Fibroblast of skin of back (primary cell): ENCODE data around the gene CYBB.
A peak's percentile ranks its signal among the peaks of the same experiment; 100 is the strongest.

ENCODE experiments used
- DNase-seq: peaks from one replicate; pipeline ENCODE4 v3.0.0-alpha.2; 2013

Gene CYBB

DNA sequence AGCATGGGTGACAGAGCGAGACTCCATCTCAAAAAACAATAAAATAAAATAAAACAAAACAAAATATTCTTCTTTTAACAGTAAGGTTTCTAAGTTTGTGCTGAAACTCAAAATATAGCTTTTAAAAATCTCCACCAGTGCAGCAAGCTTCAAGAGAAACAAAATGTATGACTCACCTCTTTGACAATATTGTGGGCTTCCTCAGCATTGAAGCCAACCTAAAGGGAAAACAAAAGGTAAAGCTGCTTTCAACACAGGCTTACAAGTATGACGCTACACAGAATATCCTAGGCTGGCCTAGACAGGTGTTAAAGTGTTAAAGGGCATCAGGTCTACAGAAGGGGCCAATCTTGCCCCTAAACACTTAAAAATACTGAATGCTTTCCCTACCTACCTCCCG is 66.3 kb downstream of the CYBB start:
- DNase-seq = no peak

GRCh38 chrX:37846558-37846933 is 66.7 kb downstream of the CYBB start:
- no peak for DNase-seq

GRCh38 chrX:37846934-37847732 is 67.3 kb downstream of the CYBB start, which contains the start of gene DYNLT3:
DYNLT3 (minus strand) TSS chrX:37847571; CDS start chrX:37847510, 61 bp downstream.
- DNase-seq = peak; percentile 80

- no peak for DNase-seq
Measured at GRCh38 chrX:37847733-37848197, 67.9 kb downstream of the CYBB start.

GRCh38 chrX:37854148-37854547 is 74.3 kb downstream of the CYBB start:
- no peak for DNase-seq

DNA sequence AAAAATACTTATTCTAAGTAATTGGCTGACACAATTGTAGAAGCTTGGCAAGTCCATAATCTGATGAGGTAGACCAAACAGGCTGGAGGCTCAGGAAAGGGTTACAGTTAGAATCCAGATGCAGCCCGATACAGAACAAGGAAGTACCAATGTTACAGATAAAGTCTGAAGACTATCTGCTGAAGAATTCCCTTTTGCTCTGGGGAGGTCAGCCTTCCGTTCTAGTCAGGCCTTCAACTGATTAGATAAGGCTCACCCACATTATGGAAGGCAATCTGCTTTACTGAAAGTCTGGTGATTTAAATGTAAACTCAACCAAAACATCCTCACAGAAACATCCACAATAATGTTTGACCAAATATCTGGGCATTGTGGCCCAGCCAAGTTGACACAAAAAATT is 74.9 kb downstream of the CYBB start:
- no peak for DNase-seq

DNA sequence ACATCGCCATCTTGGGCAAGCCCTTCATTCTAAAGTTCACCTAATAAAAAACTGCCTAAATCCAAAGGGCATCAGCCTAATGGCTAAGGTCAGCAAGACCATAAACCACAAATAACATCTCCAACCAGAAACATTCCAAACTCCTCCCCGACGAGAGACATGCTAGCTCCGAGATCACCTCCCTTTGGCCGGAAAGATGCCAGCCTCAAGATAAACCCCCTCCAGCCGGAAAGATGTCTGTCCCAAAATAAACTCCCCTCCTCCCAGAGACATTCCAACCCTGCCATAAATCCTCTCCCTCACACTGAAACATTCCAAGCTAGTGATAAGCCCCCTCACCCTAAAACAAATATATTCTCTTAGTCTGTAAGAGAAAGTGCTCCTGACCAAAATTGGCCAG is 80.9 kb downstream of the CYBB start:
- DNase-seq = peak; percentile 42

DNA sequence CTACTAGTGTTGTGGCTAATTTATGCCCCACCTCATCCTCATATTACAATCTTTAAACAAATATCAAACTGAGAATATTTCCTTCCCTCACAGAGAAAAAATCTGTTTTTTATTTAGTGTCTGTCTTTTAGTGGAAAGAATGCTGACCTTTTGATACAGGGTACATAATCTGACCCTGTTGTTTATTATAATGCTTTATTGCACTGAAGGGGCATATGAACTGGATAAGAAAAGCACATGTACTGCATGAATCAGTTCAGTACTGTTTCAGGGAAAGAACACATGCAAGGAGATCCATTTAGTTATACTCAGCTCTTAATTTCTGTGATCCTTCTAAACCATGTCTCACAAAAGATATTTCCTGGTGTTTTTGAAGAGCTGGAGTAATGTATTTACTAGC is 83.0 kb downstream of the CYBB start:
- no peak for DNase-seq
